Skeletal muscle cell (primary cell): ENCODE measurements around the gene PPCDC.
A peak's percentile ranks its signal among the peaks of the same experiment; 100 is the strongest.

ENCODE experiments used
- DNase-seq: peaks from one replicate; pipeline ENCODE4 v3.0.0-alpha.2; 2010; ENCODE audit warnings: low read depth
- H3K4me3 ChIP-seq: 2 replicates; pipeline ENCODE4 v1.5.1; 2011; ENCODE audit warnings: low read depth, mild to moderate bottlenecking, control low read depth, low read length, moderate library complexity

PPCDC gene

DNA sequence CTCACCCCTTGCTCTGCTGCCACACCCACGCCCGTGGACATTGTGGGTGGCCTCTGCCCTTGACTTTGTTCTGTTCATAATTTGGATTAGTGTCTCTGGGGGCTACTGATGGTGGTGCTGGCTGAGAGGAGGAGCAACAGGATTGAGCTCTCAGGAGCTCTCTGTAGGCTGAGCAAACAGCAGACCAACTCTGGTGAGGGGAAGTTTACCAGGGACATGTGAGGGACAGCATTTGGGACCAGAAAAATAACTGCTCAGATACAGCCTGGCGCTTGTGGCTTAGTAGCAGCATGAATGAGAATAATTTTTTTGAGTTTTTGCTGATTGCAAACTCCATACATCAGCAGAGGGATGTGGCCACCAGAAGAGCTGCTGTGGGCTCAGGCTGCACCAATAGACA, 14.8 kb downstream of the PPCDC start:
- no peak for DNase-seq
- no peak overlapping the region for H3K4me3 ChIP-seq

DNA sequence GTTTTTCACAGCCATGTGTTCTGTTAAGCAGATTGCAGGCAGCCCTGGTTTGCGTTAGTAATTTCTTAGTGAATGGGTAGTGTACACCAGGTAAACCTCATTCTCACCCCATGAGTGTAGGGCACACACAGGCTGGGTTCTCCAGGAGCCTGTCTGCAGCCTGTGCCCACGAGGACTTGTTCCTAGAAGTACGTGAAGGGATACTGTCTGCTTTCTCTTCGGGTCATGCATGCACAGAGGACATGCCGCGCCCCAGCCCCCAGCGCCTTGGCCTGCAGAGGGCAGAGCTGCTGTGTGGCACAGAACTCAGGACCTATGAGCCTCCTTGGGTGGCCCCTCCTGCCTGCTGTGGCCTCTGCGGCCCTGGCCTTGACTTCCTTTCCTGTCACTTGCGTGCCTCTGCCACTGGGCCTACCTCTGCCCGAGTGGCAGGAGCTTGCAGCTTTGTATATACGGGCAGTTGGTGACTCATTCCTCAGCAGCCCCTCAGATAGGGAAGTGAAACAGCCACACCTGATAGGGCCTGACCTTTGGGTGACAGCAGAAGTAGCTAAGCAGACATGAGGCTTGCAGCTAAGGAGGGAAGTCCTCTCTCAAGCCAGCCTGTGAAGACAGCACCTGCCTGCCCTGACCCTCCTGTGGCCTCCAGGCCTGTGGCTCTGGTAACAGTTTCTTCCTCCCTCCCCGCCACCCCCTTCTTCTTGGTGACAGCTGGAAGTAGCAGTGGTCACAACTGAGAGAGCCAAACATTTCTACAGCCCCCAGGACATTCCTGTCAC, 19.5 kb downstream of the PPCDC start:
- DNase-seq = no peak
- H3K4me3 ChIP-seq = no peak overlapping the region

DNA sequence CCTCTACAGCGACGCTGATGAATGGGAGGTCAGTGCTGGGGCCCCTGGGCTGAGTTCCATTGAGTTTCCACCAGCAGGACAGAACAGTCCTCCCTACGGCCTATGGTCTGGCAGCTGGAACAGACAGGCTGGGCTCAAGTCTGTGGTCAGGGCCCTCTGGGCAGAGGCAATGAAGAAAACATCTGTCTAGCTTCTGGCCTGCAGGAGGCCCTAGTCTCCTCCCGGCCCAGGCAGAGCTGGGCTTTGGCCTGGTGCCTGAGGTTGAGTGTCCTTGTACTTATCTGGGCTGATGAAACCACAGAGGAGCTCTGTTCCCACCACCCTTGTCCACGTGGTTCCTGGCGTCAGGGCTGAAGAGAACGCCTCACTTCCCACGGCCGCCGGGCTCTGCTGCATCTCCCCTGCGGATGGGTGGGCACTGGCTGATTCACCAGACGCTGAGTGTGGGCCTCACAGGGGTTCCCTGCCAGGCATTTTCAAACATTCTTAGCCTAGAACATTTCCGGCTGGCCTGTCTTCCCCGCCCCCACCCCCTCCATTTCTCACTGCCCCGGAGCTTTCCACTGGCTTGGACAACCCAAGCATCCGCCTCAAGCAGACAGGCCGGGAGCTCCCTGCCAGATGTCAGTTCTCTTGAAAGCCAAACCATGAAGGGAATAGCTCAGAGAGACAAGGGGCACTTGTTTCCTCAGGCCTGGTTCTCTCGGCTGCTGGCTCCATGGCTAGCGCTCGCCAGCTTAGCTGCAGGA, 20.3 kb downstream of the PPCDC start:
- DNase-seq = peak; percentile 100
- no peak overlapping the region for H3K4me3 ChIP-seq

DNA sequence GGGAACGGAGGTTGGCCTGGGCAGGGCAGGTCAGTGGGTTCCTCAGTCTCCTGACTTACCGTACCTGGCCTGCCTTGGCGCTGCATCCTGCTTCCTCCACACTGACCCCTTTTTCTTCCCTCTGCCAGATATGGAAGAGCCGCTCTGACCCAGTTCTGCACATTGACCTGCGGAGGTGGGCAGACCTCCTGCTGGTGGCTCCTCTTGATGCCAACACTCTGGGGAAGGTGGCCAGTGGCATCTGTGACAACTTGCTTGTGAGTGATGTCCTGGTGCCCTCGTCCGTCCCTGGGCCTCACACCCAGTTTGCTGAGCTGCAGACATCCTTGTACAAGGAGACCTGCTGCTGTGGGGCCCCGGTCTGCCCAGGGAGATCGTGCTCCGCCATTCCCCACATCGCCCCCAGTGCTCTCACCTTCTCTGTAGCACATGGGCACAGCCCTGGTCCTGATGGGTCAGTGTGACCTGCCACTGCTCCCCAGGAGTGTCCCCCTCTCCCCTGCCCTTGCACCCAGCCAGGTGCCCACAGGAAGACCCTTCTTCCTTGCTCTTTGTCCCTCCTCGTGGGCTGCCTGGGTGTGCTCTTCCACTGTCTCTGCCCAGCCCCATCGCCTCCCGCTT, 21.0 kb downstream of the PPCDC start:
- H3K4me3 ChIP-seq = no peak overlapping the region

DNA sequence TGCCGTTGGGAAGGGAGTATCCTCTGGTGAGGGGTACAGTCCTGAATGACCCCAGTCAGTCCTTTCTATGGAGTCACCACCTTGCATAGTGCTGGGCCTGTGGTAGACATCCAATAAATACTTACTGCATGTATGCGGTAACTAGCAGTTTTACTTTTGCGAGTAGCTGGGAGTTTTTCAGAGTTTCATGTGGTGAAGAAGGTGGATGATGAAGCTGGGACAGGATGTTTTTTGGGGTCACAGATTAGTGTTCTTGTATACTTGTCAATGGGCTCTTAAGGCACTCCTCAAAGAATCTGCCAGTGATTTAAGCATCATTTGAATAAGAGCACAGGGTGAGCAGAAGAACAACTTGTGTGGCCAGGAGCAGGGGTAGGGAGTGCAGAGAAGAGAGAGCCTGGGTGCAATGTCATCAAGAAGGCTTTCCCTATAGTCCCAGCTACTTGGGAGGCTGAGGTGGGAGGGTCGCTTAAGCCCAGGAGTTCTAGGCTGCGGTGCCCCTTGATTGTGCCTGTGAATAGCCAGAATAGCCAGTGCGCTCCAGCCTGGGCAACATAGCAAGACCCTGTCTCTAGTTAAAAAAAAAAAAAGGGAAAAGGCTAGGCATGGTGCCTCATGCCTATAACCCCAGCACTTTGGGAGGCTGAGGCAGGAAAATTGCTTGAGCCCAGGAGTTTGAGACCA, 22.1 kb downstream of the PPCDC start:
- no peak overlapping the region for H3K4me3 ChIP-seq
- no peak for DNase-seq

More for the DNA sequence above, 21.0 kb downstream of the PPCDC start:
- DNase-seq = no peak

DNA sequence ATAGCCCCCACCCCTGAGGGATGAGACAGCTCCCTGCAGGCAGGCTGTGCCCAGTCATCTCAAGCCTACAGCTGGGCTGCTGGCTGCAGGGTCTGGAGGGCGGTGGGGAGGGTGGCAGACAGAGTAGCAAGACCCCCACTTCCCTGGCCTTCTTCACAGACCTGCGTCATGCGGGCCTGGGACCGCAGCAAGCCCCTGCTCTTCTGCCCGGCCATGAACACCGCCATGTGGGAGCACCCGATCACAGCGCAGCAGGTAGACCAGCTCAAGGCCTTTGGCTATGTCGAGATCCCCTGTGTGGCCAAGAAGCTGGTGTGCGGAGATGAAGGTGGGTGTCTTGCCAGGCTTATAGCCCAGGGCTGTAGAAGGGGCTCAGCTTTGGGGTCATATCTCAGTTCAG, 25.0 kb downstream of the PPCDC start:
- no peak overlapping the region for H3K4me3 ChIP-seq
- no peak for DNase-seq

DNA sequence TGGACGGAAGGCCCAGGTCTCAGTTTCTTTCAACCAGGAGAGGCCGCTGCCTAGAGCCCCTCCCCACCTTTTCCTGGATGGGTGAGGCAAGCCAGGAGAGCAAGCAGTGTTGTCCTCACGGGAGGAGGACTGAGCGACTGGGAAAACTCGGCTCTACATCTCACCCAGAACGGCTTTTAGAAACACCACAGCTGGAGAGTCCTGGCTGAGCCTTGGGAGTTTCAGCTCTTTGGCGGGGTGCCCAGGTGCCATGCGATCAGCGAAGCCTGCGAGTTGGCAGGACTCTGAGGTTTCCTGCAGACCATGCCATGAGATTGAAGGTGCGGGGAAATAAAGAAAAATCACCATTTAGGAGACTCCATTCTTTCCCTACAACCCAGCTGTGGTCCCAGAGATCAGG, 26.0 kb downstream of the PPCDC start:
- H3K4me3 ChIP-seq = no peak overlapping the region
- no peak for DNase-seq

DNA sequence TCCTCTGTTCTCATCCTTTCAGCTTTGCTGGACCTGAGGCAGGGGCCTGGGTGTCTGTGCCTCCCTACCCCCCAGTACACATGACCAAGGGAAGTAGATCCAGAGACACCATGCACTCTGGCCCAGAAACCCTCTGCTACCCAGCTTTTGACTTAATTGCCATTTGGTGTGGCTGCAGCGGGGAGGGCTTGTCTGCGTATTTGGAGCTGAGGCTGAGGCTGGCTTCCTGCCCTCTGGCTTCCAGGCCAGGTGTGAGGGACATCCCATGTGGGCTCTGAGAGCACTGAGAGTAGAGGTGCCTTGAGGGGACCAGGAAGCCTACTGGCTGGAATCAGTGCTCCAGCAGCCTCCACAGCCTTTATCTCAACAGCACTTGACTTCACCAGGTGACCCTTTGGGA, 26.9 kb downstream of the PPCDC start:
- no peak for DNase-seq
- H3K4me3 ChIP-seq = no peak overlapping the region

DNA sequence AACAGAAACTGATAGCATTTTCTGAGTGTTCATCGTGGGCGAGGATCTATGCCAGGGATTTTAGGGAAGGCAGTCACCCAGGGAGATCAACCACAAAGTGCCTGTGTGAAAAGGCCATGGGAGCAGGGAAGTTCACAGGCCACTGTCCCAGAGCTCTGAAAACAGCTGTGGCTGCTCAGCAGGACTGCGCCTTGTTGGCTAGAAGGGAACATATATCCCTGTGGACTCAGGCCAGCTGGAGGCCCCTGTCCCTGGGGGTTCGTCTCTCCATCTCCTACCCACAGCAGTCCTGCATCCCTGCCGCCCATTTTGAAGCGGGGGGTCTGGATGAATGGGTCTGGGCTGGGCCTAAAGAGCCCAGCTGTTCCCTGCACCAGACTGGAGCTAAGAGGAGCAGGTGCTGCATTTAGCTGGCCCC, 27.8 kb downstream of the PPCDC start:
- H3K4me3 ChIP-seq = no peak overlapping the region
- DNase-seq = no peak

DNA sequence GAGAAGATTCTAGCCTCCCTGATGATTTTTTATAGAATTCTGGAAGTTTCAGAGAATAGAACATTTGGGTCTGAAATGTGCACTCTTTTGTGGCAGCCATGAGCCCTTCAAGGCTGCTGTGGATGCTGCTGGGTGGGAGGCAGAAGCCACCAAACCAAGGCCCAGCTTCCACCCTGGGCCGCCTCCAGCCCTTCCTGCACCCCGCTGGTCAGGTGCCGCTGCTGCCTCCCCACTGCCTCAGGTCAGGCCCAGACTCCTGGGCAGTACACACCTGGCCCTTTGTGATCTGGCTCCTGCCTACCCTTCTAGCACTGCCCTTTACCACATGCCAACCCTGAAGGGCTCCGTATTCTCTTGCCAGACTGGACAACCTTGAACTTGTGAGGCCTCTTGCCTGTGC, 28.3 kb downstream of the PPCDC start:
- DNase-seq = no peak
- H3K4me3 ChIP-seq = no peak overlapping the region

DNA sequence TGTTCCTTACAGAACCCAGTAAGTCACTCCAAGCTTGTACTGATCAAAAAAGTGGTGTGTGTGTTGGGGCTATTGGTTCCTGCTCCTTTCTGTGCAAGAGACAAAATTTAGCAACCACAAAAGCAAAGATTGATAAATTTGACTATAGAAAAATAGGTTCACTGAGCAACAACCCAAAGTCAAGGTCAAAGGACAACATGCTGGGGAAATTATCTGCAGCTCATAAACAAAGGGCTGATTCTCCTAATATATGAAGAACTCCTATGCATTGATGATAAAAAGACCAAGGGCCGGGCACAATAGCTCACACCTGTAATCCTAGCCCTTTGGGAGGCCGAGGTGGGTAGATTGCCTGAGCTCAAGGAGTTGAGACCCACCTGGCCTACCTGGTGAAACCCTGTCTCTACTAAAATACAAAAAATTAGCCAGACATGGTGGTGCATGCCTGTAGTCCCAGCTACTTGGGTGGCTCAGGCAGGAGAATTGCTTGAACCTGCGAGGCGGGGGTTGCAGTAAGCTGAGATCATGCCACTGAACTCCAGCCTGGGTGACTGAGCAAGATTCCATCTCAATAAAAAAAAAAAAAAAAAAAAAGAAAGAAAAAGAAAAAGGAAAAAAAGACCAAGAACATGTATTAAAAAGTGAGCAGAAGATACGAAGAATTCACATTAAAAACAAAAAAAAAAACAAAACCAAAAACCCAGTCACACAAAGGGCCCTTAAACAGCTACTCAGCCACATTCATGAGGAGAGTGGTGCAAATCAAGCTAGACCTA, 29.8 kb downstream of the PPCDC start:
- H3K4me3 ChIP-seq = no peak overlapping the region
- no peak for DNase-seq

DNA sequence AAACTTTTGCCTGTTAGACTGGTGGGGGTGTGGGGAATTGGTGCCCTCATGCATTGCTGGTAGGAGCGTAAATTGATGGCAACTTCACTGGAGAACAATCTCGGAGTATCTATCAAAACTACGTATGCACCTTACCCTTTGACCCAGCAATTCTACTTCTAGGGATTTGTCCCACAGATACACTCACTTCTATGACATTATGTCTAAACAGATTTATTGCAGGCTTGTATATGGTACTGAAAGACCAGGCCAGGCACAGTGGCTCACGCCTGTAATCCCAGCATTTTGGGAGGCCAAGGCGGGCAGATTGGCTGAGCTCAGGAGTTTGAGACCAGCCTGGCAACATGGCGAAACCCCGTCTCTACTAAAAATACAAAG, 30.3 kb downstream of the PPCDC start:
- no peak for DNase-seq
- H3K4me3 ChIP-seq = no peak overlapping the region

DNA sequence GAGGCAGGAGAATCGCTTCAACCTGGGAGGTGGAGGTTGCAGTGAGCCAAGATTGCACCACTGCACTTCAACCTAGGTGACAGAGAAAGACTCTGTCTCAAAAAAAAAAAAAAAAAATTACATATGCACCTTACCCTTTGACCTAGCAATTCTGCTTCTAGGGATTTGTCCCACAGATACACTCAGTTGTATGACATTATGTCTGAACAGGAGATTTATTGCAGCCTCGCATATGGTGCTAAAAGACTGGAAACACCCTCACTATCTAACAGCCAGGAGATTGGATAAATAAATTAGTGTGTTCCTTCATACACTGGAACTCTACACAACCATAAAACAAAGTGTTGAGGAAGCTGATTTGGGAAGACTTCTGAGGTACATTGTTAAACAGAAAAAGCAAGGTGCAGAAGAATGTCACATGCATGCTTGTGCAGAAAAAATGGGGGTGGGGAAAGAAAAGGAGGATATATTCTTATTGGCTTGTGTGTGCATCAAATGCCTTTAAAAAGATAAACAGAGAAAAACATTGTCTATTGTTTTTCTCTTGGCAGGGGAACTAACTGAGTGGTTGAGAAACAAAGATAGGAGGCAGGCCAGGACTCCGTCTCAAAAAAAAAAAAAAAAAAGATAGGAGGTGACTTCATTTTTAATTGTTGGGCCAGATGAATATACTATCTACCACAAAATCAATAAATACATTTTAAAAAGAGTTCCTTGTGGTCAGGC, 30.9 kb downstream of the PPCDC start:
- H3K4me3 ChIP-seq = no peak overlapping the region
- no peak for DNase-seq

DNA sequence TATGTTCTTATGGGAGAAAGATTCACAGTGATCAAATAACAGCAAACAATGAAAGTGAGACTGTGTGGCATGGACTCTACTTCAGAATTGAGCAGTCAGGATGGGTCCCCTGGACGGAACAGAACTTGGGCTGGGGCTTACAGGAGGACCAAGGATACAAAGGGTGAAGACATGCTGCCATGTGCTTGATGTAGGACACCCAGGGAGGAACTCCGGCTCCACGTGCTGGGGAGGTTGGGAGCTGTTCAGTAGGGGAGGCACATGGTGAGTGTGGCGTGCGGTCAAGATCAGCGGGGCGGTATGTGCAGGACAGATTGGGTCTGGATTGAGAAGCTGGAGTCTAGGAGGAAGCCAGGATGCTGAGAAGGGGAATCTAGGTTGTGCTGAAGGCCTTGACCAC, 32.6 kb downstream of the PPCDC start:
- no peak for DNase-seq
- H3K4me3 ChIP-seq = no peak overlapping the region

DNA sequence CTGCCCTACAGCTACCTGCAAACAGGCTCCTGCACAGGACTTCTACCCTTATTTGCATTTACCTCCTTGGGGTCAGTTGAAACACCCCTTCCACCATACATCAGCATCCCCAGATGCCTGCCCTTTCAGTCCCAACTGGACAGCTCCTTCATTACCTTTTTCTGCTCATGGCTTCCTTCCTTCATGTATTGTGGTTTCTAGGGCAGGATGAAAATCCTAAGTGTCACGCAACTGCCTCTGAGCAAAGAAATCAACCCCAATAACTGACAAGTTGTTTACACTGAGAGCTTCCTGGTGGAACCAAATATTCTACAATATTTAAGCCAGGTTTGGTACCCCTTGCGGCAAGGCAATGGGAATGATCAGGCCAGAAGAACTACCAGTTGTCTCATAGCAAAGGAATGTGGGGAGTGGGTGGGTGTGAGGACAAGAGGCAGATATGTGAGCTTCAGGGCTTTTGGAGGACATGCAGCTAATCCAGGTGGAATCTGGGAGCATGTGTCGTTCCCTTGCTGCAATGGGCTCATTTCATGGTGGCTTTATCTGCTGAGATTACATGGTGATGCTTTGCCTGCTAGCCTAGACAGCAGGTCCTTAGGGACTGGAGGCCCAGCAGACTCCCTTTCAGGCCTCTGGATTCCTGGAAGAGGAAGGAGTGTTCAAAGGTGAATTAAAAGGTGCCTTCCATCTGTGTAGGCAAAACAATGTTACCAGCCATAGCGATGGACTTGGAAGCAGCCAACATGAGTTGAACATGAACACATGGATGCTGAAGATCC, 34.9 kb downstream of the PPCDC start:
- no peak for DNase-seq
- H3K4me3 ChIP-seq = no peak overlapping the region

DNA sequence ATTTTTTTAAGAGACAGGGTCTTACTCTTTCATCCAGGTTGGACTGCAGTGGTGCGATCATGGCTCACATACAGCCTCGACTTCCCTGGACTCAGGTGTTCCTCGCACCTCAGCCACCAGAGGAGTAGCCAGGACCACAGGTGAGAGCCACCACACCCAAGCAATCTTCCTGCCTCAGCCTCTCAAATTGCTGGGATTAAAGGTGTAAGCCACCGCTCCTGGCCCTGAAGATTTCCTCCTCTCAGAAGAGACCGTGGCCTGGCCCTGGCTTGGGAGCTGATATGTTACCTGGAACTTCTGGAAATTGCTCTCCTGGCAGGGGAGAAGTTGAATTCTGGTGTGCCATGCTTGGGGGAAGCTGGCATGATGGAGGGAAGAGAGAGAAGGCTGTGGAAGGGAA, 36.2 kb downstream of the PPCDC start:
- DNase-seq = no peak
- no peak overlapping the region for H3K4me3 ChIP-seq

DNA sequence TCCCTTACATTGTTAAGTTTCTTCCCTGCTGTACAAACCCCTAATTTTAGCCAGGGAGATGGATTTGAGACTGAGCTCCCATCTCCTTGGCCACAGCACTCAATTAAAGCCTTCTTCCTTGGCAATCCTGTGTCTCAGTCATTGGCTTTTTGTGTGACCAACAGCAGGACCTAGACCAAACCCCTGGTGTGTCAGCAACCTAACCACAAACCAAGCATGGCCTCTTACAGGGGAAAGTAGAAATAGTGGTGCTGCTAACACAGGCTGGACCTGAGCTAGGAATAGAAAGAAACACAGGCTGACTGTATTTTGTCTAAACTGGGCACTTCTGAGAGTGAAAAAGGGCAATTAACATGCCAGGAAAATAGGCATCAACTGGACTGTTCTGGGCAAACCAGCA, 37.9 kb downstream of the PPCDC start:
- H3K4me3 ChIP-seq = no peak overlapping the region
- DNase-seq = no peak

DNA sequence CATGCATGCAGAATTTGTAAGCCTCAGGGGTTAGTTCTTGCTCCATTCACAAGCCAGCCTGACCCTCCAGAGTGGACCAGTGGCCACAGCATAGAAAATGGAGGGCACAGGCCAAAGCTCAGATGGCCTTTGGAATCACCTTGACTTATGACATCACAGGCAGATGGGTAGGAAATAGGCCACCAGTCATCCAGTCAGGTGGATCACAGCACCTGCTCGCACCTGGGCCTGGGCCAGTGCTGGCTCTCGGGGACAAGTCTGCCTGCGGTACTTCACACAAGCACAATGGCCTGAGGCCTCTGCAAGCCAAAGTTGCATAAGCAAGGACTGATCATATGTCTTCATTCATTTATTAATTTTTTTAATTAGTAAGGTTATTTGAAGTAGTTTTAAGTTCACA, 39.3 kb downstream of the PPCDC start:
- DNase-seq = no peak
- no peak overlapping the region for H3K4me3 ChIP-seq
